Sigmoid colon (tissue), 3 donors: ENCODE measurements around the gene SNX27.

Source experiments
- CTCF ChIP-seq, 4 experiments: fragments of 450-650 bp in 3 of 4; fragments of 200-600 bp in 1 of 4; IDR thresholded peaks; one replicate each; pipeline ENCODE4 v1.5.1; 2016 to 2019; ENCODE audit warnings: antibody characterized with exemption in 4 of 4, mild to moderate bottlenecking in 3 of 4, moderate library complexity in 2 of 4
- POLR2A ChIP-seq, 2 donors: fragments of 450-650 bp; IDR thresholded peaks; one replicate each; pipeline ENCODE4 v1.6.1; 2016; ENCODE audit warnings: antibody characterized with exemption in 2 of 2, mild to moderate bottlenecking in 2 of 2, moderate library complexity in 2 of 2

- TF ChIP-seq CTCF (IDR thresholded peaks at IDR 0.05) (no peak), POLR2A (IDR thresholded peaks at IDR 0.05) (no peak)
Measured at GRCh38 chr1:151562661-151563060, 49.2 kb upstream of the SNX27 start.
